NT2/D1 (cell line): ENCODE measurements around the gene MIPOL1.
"Not testable (repeated sequence)": the region's sequence is repeated elsewhere in the genome, so short reads cannot be mapped to it uniquely, and the experiment has no call there.

Experiments used
- DNase-seq: peaks from one replicate; pipeline ENCODE4 v3.0.0-alpha.2; 2011; ENCODE audit warnings: low read depth, low spot score
- H3K27me3 ChIP-seq: 2 replicates; pipeline ENCODE4 v1.6.0; 2011; ENCODE audit warnings: mild to moderate bottlenecking; ENCODE audit not compliant: insufficient read length, insufficient read depth
- H3K36me3 ChIP-seq: 2 replicates; pipeline ENCODE4 v1.6.1; 2011; ENCODE audit warnings: mild to moderate bottlenecking, low read length, mixed read lengths; ENCODE audit not compliant: insufficient read depth, insufficient read length
- H3K4me1 ChIP-seq: 2 replicates; pipeline ENCODE4 v1.5.1; 2011; ENCODE audit not compliant: insufficient read depth, insufficient read length
- H3K4me3 ChIP-seq: 2 replicates; pipeline ENCODE4 v1.5.1; 2011; ENCODE audit warnings: low read depth; ENCODE audit not compliant: insufficient read length
- H3K9ac ChIP-seq: 2 replicates; pipeline ENCODE4 v1.6.0; 2011; ENCODE audit warnings: low read depth; ENCODE audit not compliant: insufficient read length
- H3K9me3 ChIP-seq: 2 replicates; pipeline ENCODE4 v1.5.1; 2011; ENCODE audit warnings: mild to moderate bottlenecking, low read length; ENCODE audit not compliant: insufficient read depth
- SUZ12 ChIP-seq: IDR thresholded peaks from 2 replicates; pipeline ENCODE4 v1.6.1; 2011; ENCODE audit not compliant: insufficient read length, insufficient read depth; ENCODE audit errors: extremely low read depth
- YY1 ChIP-seq: IDR thresholded peaks from 2 replicates; pipeline ENCODE4 v1.6.1; 2011; ENCODE audit not compliant: insufficient read length, insufficient read depth
- ZNF274 ChIP-seq: IDR thresholded peaks from 2 replicates; pipeline ENCODE4 v1.6.1; 2011; ENCODE audit warnings: mild to moderate bottlenecking, low read depth, low read length

MIPOL1 gene

GRCh38 chr14:37275963-37276362, 78.2 kb downstream of the MIPOL1 start:
- TF ChIP-seq SUZ12: no peak
- TF ChIP-seq ZNF274: no peak
- TF ChIP-seq YY1: no peak
- Histone ChIP-seq H3K36me3 (no peaks in the 10 kb centered on the region), H3K4me3 (no peak overlapping the region), H3K4me1 (no peaks in the 10 kb centered on the region), H3K9me3 (no peaks in the 10 kb centered on the region), H3K27me3 (no peaks in the 10 kb centered on the region), H3K9ac (no peak overlapping the region)
- DNase-seq: no peak

GRCh38 chr14:37278636-37279538, 81.2 kb downstream of the MIPOL1 start:
- no peak for DNase-seq
- Histone ChIP-seq H3K9me3 (no peaks in the 10 kb centered on the region), H3K27me3 (no peaks in the 10 kb centered on the region), H3K36me3 (no peaks in the 10 kb centered on the region), H3K4me1 (no peaks in the 10 kb centered on the region), H3K4me3 (no peak overlapping the region), H3K9ac (no peak overlapping the region)
- TF ChIP-seq ZNF274 (no peak), YY1 (no peak)

GRCh38 chr14:37279818-37280217, 82.1 kb downstream of the MIPOL1 start:
- H3K9ac ChIP-seq: no peak overlapping the region
- no peaks in the 10 kb centered on the region for H3K36me3 ChIP-seq
- H3K9me3 ChIP-seq: no peaks in the 10 kb centered on the region
- no peak overlapping the region for H3K4me3 ChIP-seq
- no peak for DNase-seq
- no peaks in the 10 kb centered on the region for H3K27me3 ChIP-seq
- TF ChIP-seq SUZ12: no peak
- TF ChIP-seq ZNF274: no peak
- no peak for TF ChIP-seq YY1
- no peaks in the 10 kb centered on the region for H3K4me1 ChIP-seq

- Histone ChIP-seq H3K27me3 (no peaks in the 10 kb centered on the region), H3K36me3 (no peaks in the 10 kb centered on the region), H3K9ac (no peak overlapping the region), H3K9me3 (no peaks in the 10 kb centered on the region), H3K4me3 (no peak overlapping the region), H3K4me1 (no peaks in the 10 kb centered on the region)
- TF ChIP-seq YY1: no peak
- TF ChIP-seq SUZ12: no peak
- no peak for TF ChIP-seq ZNF274
- no peak for DNase-seq
Observed at GRCh38 chr14:37284760-37285159, 87.0 kb downstream of the MIPOL1 start.

- H3K9ac ChIP-seq: no peak overlapping the region
- no peaks in the 10 kb centered on the region for H3K27me3 ChIP-seq
- no peak for TF ChIP-seq ZNF274
- no peak for TF ChIP-seq YY1
- no peak for TF ChIP-seq SUZ12
- H3K4me3 ChIP-seq: no peak overlapping the region
- H3K9me3 ChIP-seq: no peaks in the 10 kb centered on the region
- H3K4me1 ChIP-seq: no peaks in the 10 kb centered on the region
- no peaks in the 10 kb centered on the region for H3K36me3 ChIP-seq
- DNase-seq: no peak
Observed at GRCh38 chr14:37285220-37285619, 87.5 kb downstream of the MIPOL1 start.

GRCh38 chr14:37289688-37290087, 92.0 kb downstream of the MIPOL1 start:
- TF ChIP-seq YY1: no peak
- no peak for TF ChIP-seq SUZ12
- no peak for TF ChIP-seq ZNF274
- Histone ChIP-seq H3K27me3 (no peaks in the 10 kb centered on the region), H3K4me3 (no peak overlapping the region), H3K9ac (no peak overlapping the region), H3K9me3 (peaks cover 16% of the 10 kb centered on the region; the same call in 1 of the 2 replicates), H3K4me1 (no peaks in the 10 kb centered on the region), H3K36me3 (no peaks in the 10 kb centered on the region)
- no peak for DNase-seq

GRCh38 chr14:37295262-37295661, 97.5 kb downstream of the MIPOL1 start:
- not testable (repeated sequence) for DNase-seq, H3K9ac ChIP-seq, H3K36me3 ChIP-seq, H3K27me3 ChIP-seq, H3K4me1 ChIP-seq, H3K4me3 ChIP-seq
- H3K9me3 ChIP-seq: peaks cover 16% of the 10 kb centered on the region; the same call in 1 of the 2 replicates
